Right renal cortex interstitium (tissue), 3 donors: Measurements from ENCODE around the gene PFDN2. TPM values are rescaled to one million over a fixed set of nuclear protein-coding genes. Genes with fewer than 3 reads are reported as not detected.

Source experiments
- DNase-seq, 3 donors: peaks; one replicate each; pipeline ENCODE4 v3.0.0-alpha.2; 2013; ENCODE audit warnings: low read depth in 3 of 3, low spot score in 2 of 3
- polyA plus RNA-seq, 3 donors: library from polyadenylated mRNA; unstranded; fragments of 120-200 nt; gene quantifications; one replicate each; pipeline ENCODE4 v1.2.1, GENCODE V29; 2013; ENCODE audit not compliant: insufficient read length in 3 of 3

Gene PFDN2, protein sequence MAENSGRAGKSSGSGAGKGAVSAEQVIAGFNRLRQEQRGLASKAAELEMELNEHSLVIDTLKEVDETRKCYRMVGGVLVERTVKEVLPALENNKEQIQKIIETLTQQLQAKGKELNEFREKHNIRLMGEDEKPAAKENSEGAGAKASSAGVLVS
- polyA plus RNA-seq: 10 to 100 TPM; 79.7 to 87.7 (median 84.3) TPM

- DNase-seq: peak; percentile 74 to 82 (median 78)
Measured at GRCh38 chr1:161117759-161118581, at the start of gene PFDN2, which contains the start of gene NIT1. PFDN2 (minus strand) TSS chr1:161118037; CDS start chr1:161118026, 11 bp downstream. NIT1 (plus strand) TSS chr1:161118105; CDS start chr1:161118177, 72 bp downstream.

GRCh38 chr1:161166669-161167548, 49.1 kb upstream of the PFDN2 start:
- no peak for DNase-seq

- DNase-seq: peak; percentile 93 to 98 (median 93)
Measured at GRCh38 chr1:161165742-161166668, 48.2 kb upstream of the PFDN2 start, which contains the start of gene PPOX. PPOX (plus strand) TSS chr1:161166426; CDS start chr1:161166848, 422 bp downstream.

DNA sequence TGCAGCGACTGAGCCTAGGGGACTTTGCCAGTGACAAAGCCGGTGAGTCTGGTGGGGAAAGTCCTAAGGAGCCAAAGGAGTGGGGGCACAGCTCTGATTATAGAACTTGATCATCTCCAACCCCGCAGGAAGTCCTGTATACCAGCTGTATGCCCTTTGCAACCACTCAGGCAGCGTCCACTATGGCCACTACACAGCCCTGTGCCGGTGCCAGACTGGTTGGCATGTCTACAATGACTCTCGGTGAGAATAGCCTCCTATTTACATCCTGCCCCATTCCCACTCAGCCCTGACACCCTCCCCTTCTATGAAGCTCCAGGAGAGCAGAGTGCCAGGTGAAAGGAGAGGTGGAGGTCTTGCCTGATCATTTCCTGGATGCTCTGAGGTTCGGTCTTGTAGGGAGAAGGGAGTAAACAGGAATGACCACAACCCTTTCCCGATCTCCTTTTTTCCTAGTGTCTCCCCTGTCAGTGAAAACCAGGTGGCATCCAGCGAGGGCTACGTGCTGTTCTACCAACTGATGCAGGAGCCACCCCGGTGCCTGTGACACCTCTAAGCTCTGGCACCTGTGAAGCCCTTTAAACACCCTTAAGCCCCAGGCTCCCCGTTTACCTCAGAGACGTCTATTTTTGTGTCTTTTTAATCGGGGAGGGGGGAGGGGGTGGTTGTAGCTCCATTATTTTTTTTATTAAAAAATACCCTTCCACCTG, 47.2 kb upstream of the PFDN2 start:
- no peak for DNase-seq

DNA sequence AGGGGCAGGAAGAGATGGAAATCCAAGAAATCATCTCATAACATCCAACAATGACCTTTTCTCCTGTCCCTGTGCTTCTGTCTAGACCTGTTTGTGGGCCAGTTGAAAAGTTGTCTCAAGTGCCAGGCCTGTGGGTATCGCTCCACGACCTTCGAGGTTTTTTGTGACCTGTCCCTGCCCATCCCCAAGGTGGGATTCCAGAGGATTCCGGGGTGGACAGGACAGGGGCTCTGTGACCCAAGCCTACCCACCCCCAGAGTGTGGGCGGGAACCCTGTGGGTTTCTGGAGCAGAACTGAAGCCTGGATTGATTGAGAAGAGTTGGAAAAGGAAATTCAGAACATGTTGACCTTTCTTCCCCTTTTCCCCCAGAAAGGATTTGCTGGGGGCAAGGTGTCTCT, 46.0 kb upstream of the PFDN2 start:
- no peak for DNase-seq

DNA sequence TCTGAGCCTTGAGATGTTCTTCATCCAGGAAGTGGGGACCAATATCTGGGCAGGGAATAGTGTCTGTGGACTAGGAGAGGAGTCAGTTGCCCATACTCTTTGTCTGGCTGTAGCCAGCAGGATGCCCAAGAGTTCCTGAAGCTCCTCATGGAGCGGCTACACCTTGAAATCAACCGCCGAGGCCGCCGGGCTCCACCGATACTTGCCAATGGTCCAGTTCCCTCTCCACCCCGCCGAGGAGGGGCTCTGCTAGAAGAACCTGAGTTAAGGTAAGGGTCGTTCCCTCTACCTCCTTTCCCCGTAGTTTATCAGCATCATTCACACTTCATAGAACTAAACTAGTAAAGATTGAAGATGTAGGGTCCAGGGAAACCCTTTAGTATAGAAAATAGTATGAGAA, 45.0 kb upstream of the PFDN2 start:
- DNase-seq: no peak

DNA sequence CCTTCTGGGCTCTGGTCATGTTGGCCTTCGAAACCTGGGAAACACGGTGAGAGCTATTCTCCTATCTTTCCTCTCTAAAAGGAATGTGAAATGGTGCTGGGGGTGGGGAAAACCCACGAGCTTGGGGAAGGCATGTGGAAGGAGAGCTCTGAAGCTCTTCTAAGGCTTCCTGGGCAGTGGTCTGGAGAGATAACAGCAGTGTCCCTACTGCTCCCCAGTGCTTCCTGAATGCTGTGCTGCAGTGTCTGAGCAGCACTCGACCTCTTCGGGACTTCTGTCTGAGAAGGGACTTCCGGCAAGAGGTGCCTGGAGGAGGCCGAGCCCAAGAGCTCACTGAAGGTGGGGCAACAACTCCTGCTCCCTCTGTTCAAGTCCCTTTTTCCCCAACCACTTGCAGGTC, 44.2 kb upstream of the PFDN2 start:
- no peak for DNase-seq

- DNase-seq: no peak
Measured at GRCh38 chr1:161161652-161162051, 43.8 kb upstream of the PFDN2 start.

DNA sequence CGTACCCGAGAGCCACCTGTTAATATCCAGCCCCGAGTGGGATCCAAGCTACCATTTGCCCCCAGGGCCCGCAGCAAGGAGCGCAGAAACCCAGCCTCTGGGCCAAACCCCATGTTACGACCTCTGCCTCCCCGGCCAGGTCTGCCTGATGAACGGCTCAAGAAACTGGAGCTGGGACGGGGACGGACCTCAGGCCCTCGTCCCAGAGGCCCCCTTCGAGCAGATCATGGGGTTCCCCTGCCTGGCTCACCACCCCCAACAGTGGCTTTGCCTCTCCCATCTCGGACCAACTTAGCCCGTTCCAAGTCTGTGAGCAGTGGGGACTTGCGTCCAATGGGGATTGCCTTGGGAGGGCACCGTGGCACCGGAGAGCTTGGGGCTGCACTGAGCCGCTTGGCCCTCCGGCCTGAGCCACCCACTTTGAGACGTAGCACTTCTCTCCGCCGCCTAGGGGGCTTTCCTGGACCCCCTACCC, 42.9 kb upstream of the PFDN2 start:
- DNase-seq: no peak

GRCh38 chr1:161159913-161160243, 42.0 kb upstream of the PFDN2 start:
- DNase-seq: no peak

DNA sequence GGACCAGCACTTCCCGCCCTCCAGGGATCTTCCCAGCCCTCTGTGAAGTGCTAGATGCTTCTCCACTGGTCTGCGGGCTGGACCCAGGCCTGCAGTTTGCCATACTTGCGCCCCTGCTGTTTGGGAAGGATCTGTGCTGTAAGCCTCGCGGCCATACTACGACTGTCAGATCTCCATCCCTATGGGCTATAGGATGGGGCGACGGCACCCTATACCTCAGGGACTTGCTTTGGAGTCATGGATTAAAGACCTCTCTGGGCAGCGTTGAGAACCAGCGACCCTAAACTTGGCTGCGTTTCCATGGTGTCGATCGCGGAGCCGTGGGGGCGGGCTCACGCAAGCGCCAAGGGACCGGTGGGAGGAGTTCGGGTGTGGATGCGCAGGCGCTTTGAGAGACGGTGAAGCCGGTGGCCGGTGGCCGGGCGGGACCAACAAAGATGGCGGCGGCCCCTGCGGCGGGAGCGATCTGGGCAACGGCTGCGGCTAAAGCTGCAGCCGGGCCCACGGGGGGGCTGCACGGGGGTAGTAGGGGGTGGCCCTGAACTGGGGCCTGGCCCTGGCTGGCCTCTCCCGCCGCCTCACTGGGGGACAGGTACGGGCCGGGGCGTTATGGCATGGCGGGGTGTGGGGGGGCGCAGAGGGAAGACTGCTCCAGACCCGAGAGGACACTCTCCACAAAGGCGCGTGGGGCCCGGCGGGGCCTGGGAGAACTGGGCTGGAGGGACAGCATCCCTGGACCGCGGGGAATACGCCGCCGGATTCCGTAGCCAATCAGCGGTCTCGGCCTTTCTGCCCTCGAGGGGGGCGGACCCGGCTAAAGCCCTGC, 41.5 kb upstream of the PFDN2 start, which contains the start of gene USP21:
Gene USP21 (plus strand): TSS at position 414 of the 826 bp plus-strand sequence. CDS start 1,141 bp downstream, outside the sequence.
- DNase-seq: peak; percentile 80 to 89 (median 85)

- DNase-seq: no peak
Measured at GRCh38 chr1:161158316-161159010, 40.6 kb upstream of the PFDN2 start.

- DNase-seq: no peak
Measured at GRCh38 chr1:161157867-161158266, 40.0 kb upstream of the PFDN2 start.

GRCh38 chr1:161153682-161154337, 36.0 kb upstream of the PFDN2 start, which contains the start of gene UFC1:
UFC1 (plus strand) TSS chr1:161153978; CDS start chr1:161153998, 20 bp downstream.
- DNase-seq: peak; percentile 80 to 93 (median 81)

GRCh38 chr1:161153176-161153575, 35.3 kb upstream of the PFDN2 start:
- no peak for DNase-seq

- DNase-seq: no peak
Measured at GRCh38 chr1:161145832-161146231, 28.0 kb upstream of the PFDN2 start.
